Measurements from ENCODE around the gene INAFM2.

INAFM2 gene

GRCh38 chr15:40335938-40336743 is 12.6 kb downstream of the INAFM2 start:
- TF ChIP-seq CTCF (IDR thresholded peaks at IDR 0.05; ENCODE audit: insufficient read depth, low read length, poor library complexity, severe bottlenecking), result no peak
- no peak for DNase-seq (ENCODE audit: extremely low read depth, insufficient read length)
- Histone ChIP-seq H3K4me3 (replicated peaks; ENCODE audit: low read depth, low read length) (no peak overlapping the region), H3K36me3 (ENCODE audit: control insufficient read depth, insufficient read depth, low read length) (no peaks in the 10 kb centered on the region), H3K27me3 (replicated peaks; ENCODE audit: control insufficient read depth, insufficient read depth, low read length) (no peaks in the 10 kb centered on the region)

GRCh38 chr15:40336744-40337122 is 13.2 kb downstream of the INAFM2 start:
- no peak overlapping the region for H3K4me3 ChIP-seq (replicated peaks; ENCODE audit: low read depth, low read length)
- no peaks in the 10 kb centered on the region for H3K36me3 ChIP-seq (ENCODE audit: control insufficient read depth, insufficient read depth, low read length)
- TF ChIP-seq CTCF (IDR thresholded peaks at IDR 0.05; ENCODE audit: insufficient read depth, low read length, poor library complexity, severe bottlenecking), result peak; percentile 73
- no peaks in the 10 kb centered on the region for H3K27me3 ChIP-seq (replicated peaks; ENCODE audit: control insufficient read depth, insufficient read depth, low read length)
- DNase-seq (ENCODE audit: extremely low read depth, insufficient read length), result no peak

- no peaks in the 10 kb centered on the region for H3K27me3 ChIP-seq (replicated peaks; ENCODE audit: control insufficient read depth, insufficient read depth, low read length)
- no peak overlapping the region for H3K4me3 ChIP-seq (replicated peaks; ENCODE audit: low read depth, low read length)
- no peaks in the 10 kb centered on the region for H3K36me3 ChIP-seq (ENCODE audit: control insufficient read depth, insufficient read depth, low read length)
- no peak for TF ChIP-seq CTCF (IDR thresholded peaks at IDR 0.05; ENCODE audit: insufficient read depth, low read length, poor library complexity, severe bottlenecking)
- no peak for DNase-seq (ENCODE audit: extremely low read depth, insufficient read length)
These were observed 14.1 kb downstream of the INAFM2 start for GRCh38 chr15:40337597-40337996.

GRCh38 chr15:40338041-40338657 is 14.7 kb downstream of the INAFM2 start:
- peak; percentile 48 for DNase-seq (ENCODE audit: extremely low read depth, insufficient read length)
- H3K36me3 ChIP-seq (ENCODE audit: control insufficient read depth, insufficient read depth, low read length), result no peaks in the 10 kb centered on the region
- H3K4me3 ChIP-seq (replicated peaks; ENCODE audit: low read depth, low read length), result no peak overlapping the region

GRCh38 chr15:40338921-40339620 is 15.6 kb downstream of the INAFM2 start:
- H3K4me3 ChIP-seq (replicated peaks; ENCODE audit: low read depth, low read length), result no peak overlapping the region
- no peak for DNase-seq (ENCODE audit: extremely low read depth, insufficient read length)
- H3K27me3 ChIP-seq (replicated peaks; ENCODE audit: control insufficient read depth, insufficient read depth, low read length), result no peaks in the 10 kb centered on the region
- TF ChIP-seq CTCF (IDR thresholded peaks at IDR 0.05; ENCODE audit: insufficient read depth, low read length, poor library complexity, severe bottlenecking), result no peak
- no peaks in the 10 kb centered on the region for H3K36me3 ChIP-seq (ENCODE audit: control insufficient read depth, insufficient read depth, low read length)

More at GRCh38 chr15:40338041-40338657, 14.7 kb downstream of the INAFM2 start:
- no peaks in the 10 kb centered on the region for H3K27me3 ChIP-seq (replicated peaks; ENCODE audit: control insufficient read depth, insufficient read depth, low read length)
- TF ChIP-seq CTCF (IDR thresholded peaks at IDR 0.05; ENCODE audit: insufficient read depth, low read length, poor library complexity, severe bottlenecking), result peak; percentile 96
